Pancreas (tissue), 10 donors: ENCODE results near the gene FGD5. TPM values are rescaled to one million over a fixed set of nuclear protein-coding genes. Genes with fewer than 3 reads are reported as not detected.
"Not testable (repeated sequence)": the region's sequence is repeated elsewhere in the genome, so short reads cannot be mapped to it uniquely, and the experiment has no call there.

Experiments used
- ATAC-seq, 4 donors: fragments of 200-7000 bp; cut with Tn5 transposase; one replicate each; pipeline versions ENCODE4 v1.8.0 to v1.9.1; 2020; ENCODE audit warnings: mild to moderate bottlenecking in 4 of 4, moderate library complexity in 4 of 4
- DNase-seq, 6 donors: peaks; one replicate each; pipeline ENCODE4 v3.0.0-alpha.2; 2020
- FAIRE-seq: peaks from 2 replicates; lab custom pipeline; 2012; peaks lifted over from hg19 to GRCh38; lab: Jason Lieb, UNC
- H3K27ac ChIP-seq, 4 donors: fragments of 200-600 bp; sonication (generic); 1 replicate in 3 of 4; 2 replicates in 1 of 4; pipeline versions ENCODE4 v1.5.0 to v1.8.0; 2020
- H3K27me3 ChIP-seq, 4 donors: fragments of 200-600 bp; one replicate each; pipeline ENCODE4 v1.8.0; 2021
- H3K36me3 ChIP-seq, 3 donors: fragments of 200-600 bp; sonication (generic) in 1 of 3; one replicate each; pipeline versions ENCODE4 v1.5.0 to v1.8.0; 2020 to 2021
- H3K4me1 ChIP-seq, 3 donors: fragments of 200-600 bp; one replicate each; pipeline ENCODE4 v1.8.0; 2021
- H3K4me3 ChIP-seq, 4 donors: fragments of 200-600 bp; sonication (generic) in 2 of 4; one replicate each; pipeline versions ENCODE4 v1.5.0 to v1.8.0; 2020 to 2021
- H3K9me3 ChIP-seq, 4 donors: fragments of 200-600 bp; one replicate each; pipeline ENCODE4 v1.8.0; 2021
- CTCF ChIP-seq, 4 donors: fragments of 200-600 bp; sonication (generic) in 3 of 4; IDR thresholded peaks; one replicate each; pipeline versions ENCODE4 v1.5.0 to v1.8.0; 2021; ENCODE audit warnings: antibody characterized with exemption in 4 of 4
- WGBS, 2 donors: extraction: QIAGEN DNeasy Blood & Tissue Kit; methylation state at CpG; one replicate each; pipeline ENCODE4 v1.1.7; 2013; 5-methylcytosine and 5-hydroxymethylcytosine counted together
- intact Hi-C, 3 donors: fragments of 100-400 bp; cut with DNase I; formaldehyde crosslinking; loops; one replicate each; pipeline versions ENCODE4 v1.11.1 to v1.14.2; 2022
- polyA plus RNA-seq, 2 donors: library from polyadenylated mRNA; stranded (reverse); fragments of 200-250 nt; gene quantifications; one replicate each; pipeline ENCODE4 v1.2.3, GENCODE V29; 2013
- total RNA-seq, 6 donors: library from RNA; stranded (reverse); fragmentation: NEBNext Ultra II Directional in 4 of 6; extraction: Animal tissue kit (Norgen Biotek cat#: 25700) in 4 of 6; gene quantifications; one replicate each; pipeline versions ENCODE4 v1.2.1 to v1.2.4, GENCODE V29; 2021 to 2023
- donor health status: healthy with polysubstance abuse.
- donor health status: DM: no; HTN: no; CAD: no; lungs with moderate emphysema.
- donor health status: DM: no; HTN: no; CAD: no.
- donor health status: control.
- donor health status: control.
- donor health status: Bipolar disorder and iron deficiency.
- donor health status: DM: yes; HTN: yes; CAD: no.
- donor health status: DM: no; HTN: no; CAD: no.
- donor health status: DM: no; HTN: no; CAD: no.
- donor health status: DM: yes; HTN: yes; CAD: no.

Gene FGD5
- total and polyA plus RNA-seq, 8 donors = 2.2 to 7.1 (median 3.3) TPM

DNA sequence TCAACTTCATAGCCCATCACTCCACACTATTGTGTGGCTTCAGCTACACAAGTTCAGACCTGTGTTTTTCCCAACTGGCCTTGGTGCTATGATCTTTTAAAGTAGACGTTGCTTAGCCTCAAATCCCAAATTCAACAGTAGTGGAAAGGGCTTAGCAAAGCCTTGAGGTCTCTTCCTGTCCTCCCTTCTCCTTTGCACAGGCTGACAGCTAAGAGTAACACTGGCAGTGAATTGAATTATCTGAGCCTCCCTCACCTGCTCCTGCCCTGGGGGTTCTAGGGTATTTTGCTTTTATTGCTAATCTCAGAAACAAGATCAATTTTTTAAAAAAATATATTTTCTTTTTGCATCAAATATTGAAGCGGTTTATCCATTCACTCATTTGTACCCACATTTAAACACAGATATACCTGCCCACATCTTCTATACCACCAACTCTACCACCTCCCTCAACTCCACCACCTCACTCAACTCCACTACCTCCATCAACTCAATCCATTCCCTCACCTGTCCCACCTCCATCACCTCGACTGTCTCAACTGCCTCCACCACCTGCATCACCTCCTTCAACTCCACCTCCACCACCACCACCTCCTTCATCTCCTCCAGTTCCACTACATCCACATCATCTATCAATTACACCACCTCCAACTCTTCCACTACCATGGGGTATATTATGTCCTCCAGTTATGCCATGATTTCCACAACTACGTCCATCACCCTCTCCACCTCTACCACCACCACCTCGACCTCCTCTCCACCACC is 10.1 kb upstream of the FGD5 start:
- Histone ChIP-seq H3K27me3 (peaks cover 0 to 8% (median 0%) of the 10 kb centered on the region in 4 donors), H3K4me3 (no peak overlapping the region), H3K4me1 (no peaks in the 10 kb centered on the region), H3K9me3 (no peaks in the 10 kb centered on the region), H3K27ac (no peak overlapping the region), H3K36me3 (no peaks in the 10 kb centered on the region)
- ATAC-seq = no peak
- no peak for FAIRE-seq
- no peak for TF ChIP-seq CTCF (IDR thresholded peaks at IDR 0.05)
- intact Hi-C loops = no loop called here
- DNase-seq = no peak
- 57% methylated on average over 5 of the region's 5 CpGs for WGBS, 2 donors

GRCh38 chr3:14809611-14810010 is 9.2 kb upstream of the FGD5 start:
- H3K4me3 ChIP-seq, FAIRE-seq, H3K9me3 ChIP-seq, DNase-seq, ATAC-seq, H3K4me1 ChIP-seq, H3K27me3 ChIP-seq, intact Hi-C loops, H3K36me3 ChIP-seq, H3K27ac ChIP-seq: not testable (repeated sequence)
- WGBS, 2 donors = 30 to 32% methylated on average over 9 of the region's 9 CpGs

- intact Hi-C loops = no loop called here
- no peak overlapping the region for H3K27ac ChIP-seq
- peak in 3 of 4 donors; percentile 26 to 56 (median 46) for ATAC-seq
- peak overlapping the region in 2 of 4 donors; percentile 23 to 36 for H3K4me3 ChIP-seq
- H3K36me3 ChIP-seq = no peaks in the 10 kb centered on the region
- DNase-seq = no peak
- 3 to 7% methylated on average over 33 to 81 of the region's 85 CpGs for WGBS, 2 donors
- H3K27me3 ChIP-seq = peaks cover 0 to 8% (median 0%) of the 10 kb centered on the region in 4 donors
- FAIRE-seq = no peak
- no peaks in the 10 kb centered on the region for H3K9me3 ChIP-seq
- no peaks in the 10 kb centered on the region for H3K4me1 ChIP-seq
- TF ChIP-seq CTCF (IDR thresholded peaks at IDR 0.05) = no peak
Measured at GRCh38 chr3:14810070-14810791, 8.5 kb upstream of the FGD5 start.

GRCh38 chr3:14810801-14811661 is 7.7 kb upstream of the FGD5 start:
- ATAC-seq (peak in 1 of 4 donors; percentile 20), DNase-seq (no peak), FAIRE-seq (no peak)
- H3K36me3 ChIP-seq = no peaks in the 10 kb centered on the region
- H3K4me3 ChIP-seq = peak overlapping the region in 3 of 4 donors; percentile 20 to 36 (median 23)
- no peak overlapping the region for H3K27ac ChIP-seq
- WGBS, 2 donors = 2 to 3% methylated on average over 72 to 78 of the region's 78 CpGs
- H3K9me3 ChIP-seq = no peaks in the 10 kb centered on the region
- intact Hi-C loops = no loop called here
- peaks cover 0 to 8% (median 0%) of the 10 kb centered on the region in 4 donors for H3K27me3 ChIP-seq
- TF ChIP-seq CTCF (IDR thresholded peaks at IDR 0.05) = no peak
- no peaks in the 10 kb centered on the region for H3K4me1 ChIP-seq

GRCh38 chr3:14811684-14812083 is 7.1 kb upstream of the FGD5 start:
- no peak overlapping the region for H3K27ac ChIP-seq
- H3K27me3 ChIP-seq = peaks cover 0 to 8% (median 0%) of the 10 kb centered on the region in 4 donors
- intact Hi-C loops = no loop called here
- WGBS, 2 donors = 39 to 47% methylated on average over 7 of the region's 7 CpGs
- ATAC-seq (peak in 1 of 4 donors; percentile 10), FAIRE-seq (no peak), DNase-seq (no peak)
- peak overlapping the region in 2 of 4 donors; percentile 23 to 36 for H3K4me3 ChIP-seq
- TF ChIP-seq CTCF (IDR thresholded peaks at IDR 0.05) = no peak
- no peaks in the 10 kb centered on the region for H3K36me3 ChIP-seq
- H3K4me1 ChIP-seq = no peaks in the 10 kb centered on the region
- no peaks in the 10 kb centered on the region for H3K9me3 ChIP-seq
